PC-3 (cell line): ENCODE data around the gene CEMP1.
"Not testable (repeated sequence)": the region's sequence is repeated elsewhere in the genome, so short reads cannot be mapped to it uniquely, and the experiment has no call there.

ENCODE experiments used
- CTCF ChIP-seq: fragments of 300-600 bp; sonication (generic); conservative IDR thresholded peaks from 2 replicates; pipeline ENCODE4 v1.5.1; 2017; ENCODE audit warnings: antibody characterized with exemption, low read depth, mild to moderate bottlenecking, low read length
- EZH2 ChIP-seq: fragments of 300-600 bp; sonication (generic); IDR thresholded peaks from one replicate; pipeline ENCODE4 v1.6.1; 2017; ENCODE audit warnings: antibody characterized with exemption, mild to moderate bottlenecking, low read length; ENCODE audit not compliant: unreplicated experiment

GRCh38 chr16:2560131-2560797 lies 29.1 kb upstream of the CEMP1 start:
- not testable (repeated sequence) for TF ChIP-seq CTCF, EZH2
